ENCODE data around the gene GPN2.
A peak's percentile ranks its signal among the peaks of the same experiment; 100 is the strongest.

Gene GPN2

GRCh38 chr1:26832249-26832960 is 57.7 kb downstream of the GPN2 start:
- FAIRE-seq (no peak), DNase-seq (ENCODE audit: low spot score) (no peak)

- no peak for DNase-seq (ENCODE audit: low spot score)
- FAIRE-seq = no peak
Measured at GRCh38 chr1:26831546-26832248, 58.4 kb downstream of the GPN2 start.

- no peak for FAIRE-seq
Measured at GRCh38 chr1:26831059-26831458, 59.0 kb downstream of the GPN2 start.

GRCh38 chr1:26829184-26829911 is 60.7 kb downstream of the GPN2 start:
- FAIRE-seq = no peak
- DNase-seq (ENCODE audit: low spot score) = no peak

More at GRCh38 chr1:26831059-26831458, 59.0 kb downstream of the GPN2 start:
- DNase-seq (ENCODE audit: low spot score) = no peak

- FAIRE-seq = no peak
- no peak for DNase-seq (ENCODE audit: low spot score)
Measured at GRCh38 chr1:26828411-26828991, 61.6 kb downstream of the GPN2 start.

GRCh38 chr1:26827663-26828062 is 62.4 kb downstream of the GPN2 start:
- FAIRE-seq (no peak), DNase-seq (ENCODE audit: low spot score) (no peak)

GRCh38 chr1:26827106-26827604 is 62.9 kb downstream of the GPN2 start:
- FAIRE-seq (no peak), DNase-seq (ENCODE audit: low spot score) (no peak)

- DNase-seq (ENCODE audit: low spot score) (peak; percentile 23), FAIRE-seq (no peak)
Measured at GRCh38 chr1:26826261-26827105, 63.6 kb downstream of the GPN2 start, which contains the start of gene ZDHHC18. ZDHHC18 (plus strand) TSS chr1:26826688; CDS start chr1:26826805, 117 bp downstream.
